Measurements from ENCODE around the gene ADAM8.

- TF ChIP-seq, protein P1, sequence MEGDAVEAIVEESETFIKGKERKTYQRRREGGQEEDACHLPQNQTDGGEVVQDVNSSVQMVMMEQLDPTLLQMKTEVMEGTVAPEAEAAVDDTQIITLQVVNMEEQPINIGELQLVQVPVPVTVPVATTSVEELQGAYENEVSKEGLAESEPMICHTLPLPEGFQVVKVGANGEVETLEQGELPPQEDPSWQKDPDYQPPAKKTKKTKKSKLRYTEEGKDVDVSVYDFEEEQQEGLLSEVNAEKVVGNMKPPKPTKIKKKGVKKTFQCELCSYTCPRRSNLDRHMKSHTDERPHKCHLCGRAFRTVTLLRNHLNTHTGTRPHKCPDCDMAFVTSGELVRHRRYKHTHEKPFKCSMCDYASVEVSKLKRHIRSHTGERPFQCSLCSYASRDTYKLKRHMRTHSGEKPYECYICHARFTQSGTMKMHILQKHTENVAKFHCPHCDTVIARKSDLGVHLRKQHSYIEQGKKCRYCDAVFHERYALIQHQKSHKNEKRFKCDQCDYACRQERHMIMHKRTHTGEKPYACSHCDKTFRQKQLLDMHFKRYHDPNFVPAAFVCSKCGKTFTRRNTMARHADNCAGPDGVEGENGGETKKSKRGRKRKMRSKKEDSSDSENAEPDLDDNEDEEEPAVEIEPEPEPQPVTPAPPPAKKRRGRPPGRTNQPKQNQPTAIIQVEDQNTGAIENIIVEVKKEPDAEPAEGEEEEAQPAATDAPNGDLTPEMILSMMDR (IDR thresholded peaks at IDR 0.05): no peak
- no peak for TF ChIP-seq POLR2A (IDR thresholded peaks at IDR 0.05)
Observed at GRCh38 chr10:133229265-133230043, 47.2 kb downstream of the ADAM8 start.

Measured in esophagus squamous epithelium (tissue), 4 donors.